Suppressor macrophage (primary cell): ENCODE results near the gene FGF14.
A peak's percentile ranks its signal among the peaks of the same experiment; 100 is the strongest.

Experiments used
- DNase-seq, 4 experiments: peaks; one replicate each; pipeline ENCODE4 v3.0.0-alpha.2; 2020 to 2022

Gene FGF14

DNA sequence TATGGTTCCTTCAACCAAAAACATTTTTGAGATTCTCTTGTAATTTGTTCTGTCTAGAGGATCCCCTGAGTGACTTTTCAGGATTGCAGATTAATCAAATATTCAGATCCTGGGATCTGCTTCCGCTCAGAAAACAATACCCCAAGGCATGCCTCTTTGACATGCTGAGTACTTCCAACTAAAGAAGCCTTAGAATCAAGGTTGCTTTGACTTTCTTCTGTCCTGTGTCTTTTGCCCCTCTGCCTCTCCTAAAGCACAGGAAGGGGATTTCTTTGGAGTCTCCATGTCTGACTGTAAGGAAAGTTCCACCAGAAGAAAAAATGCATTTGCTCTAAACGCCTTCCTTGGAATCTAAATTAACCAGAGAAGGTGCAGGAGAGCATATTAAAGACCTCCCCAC lies 431.5 kb downstream of the FGF14 start:
- no peak for DNase-seq

DNA sequence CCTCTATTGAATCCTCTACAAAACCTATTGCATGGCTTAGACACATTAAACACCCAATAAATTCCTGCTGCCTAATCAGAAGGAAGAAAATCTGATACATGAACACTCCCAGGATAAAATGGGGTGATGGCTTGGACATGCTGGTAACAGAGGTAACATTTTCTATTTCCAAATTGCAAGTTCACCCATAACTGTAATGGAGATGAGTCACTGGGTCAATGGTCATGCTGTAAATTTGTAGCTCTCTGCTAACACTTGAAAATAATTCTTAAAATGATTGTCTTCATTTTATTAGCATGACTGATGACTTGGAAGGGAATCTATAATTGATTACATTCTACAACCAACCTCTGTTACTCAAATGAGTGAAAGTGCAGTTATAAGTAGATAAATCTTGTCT lies 434.1 kb downstream of the FGF14 start:
- no peak for DNase-seq

DNA sequence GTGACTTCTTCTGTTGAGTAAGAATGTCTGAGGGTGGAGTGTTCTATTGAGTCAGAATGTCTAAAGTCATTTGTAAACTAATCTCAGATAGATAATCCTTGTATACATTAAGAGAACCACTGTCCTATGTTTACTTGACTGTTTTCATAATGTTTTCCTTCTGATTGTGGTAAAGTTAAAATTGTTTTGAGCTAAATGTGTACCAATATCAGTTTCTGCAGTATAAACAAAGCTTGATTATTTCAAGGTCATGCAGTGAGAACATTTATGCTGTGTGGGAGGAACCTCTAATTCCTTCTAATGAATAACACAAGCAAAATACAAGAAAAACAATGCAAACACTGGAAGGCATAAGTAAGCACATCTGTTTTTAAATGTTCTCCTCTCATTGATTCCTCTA lies 434.6 kb downstream of the FGF14 start:
- DNase-seq = no peak

DNA sequence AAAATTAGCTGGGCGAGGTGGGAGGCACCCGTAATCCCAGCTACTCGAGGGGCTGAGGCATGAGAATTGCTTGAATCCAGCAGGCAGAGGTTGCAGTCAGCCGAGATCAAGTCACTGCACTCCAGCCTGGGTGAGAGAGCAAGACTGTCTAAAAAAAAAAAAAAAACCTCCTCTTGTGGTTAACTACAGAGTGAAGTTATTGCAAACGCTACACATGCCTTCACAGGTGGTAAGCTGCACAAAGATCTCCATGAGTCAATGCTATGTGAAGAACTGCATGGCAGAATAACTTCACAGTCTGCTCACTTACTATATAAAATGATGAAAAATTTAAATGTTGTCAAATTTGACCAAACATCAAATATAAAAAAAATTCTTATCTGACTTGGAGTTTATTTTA lies 436.8 kb downstream of the FGF14 start:
- DNase-seq = no peak

DNA sequence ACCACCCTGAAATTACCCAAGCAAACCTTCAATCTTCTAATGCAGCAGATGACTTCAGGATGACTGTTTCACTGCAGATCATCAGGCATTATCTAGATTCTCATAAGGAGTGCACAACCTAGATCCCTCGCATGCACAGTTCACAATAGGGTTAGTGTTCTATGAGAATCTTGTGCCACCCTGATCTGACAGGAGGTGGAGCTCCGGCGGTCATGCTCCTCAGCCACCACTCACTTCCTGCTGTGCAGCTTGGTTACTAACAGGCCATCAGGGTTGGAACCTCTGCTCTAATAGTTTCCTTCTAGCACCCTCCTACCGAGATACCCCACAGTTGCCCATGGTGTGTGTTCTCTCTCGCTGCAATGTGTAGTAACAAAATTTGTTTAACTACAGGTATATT lies 442.8 kb downstream of the FGF14 start:
- no peak for DNase-seq

- no peak for DNase-seq
Measured at GRCh38 chr13:101955764-101956163, 446.1 kb downstream of the FGF14 start.

DNA sequence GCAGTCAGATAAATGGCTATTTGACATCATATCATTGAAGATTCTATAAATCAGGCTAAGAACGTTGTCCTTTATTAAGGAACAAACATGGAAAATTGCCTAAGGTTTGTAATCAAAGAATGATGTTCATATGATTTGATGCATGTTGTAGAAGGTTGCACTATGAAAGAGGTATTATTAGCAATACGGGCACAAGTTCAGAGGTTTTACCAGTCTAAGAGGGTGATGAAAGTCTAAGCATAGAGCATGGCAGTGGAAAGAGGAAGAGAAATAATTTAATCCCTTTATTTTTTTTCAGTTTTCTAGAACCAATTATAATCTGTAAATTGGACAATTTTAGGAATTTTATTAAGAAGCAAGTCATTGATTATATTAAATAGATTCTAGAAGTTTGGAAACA lies 450.7 kb downstream of the FGF14 start:
- DNase-seq = no peak

GRCh38 chr13:101949681-101950080 lies 452.2 kb downstream of the FGF14 start:
- DNase-seq = no peak

DNA sequence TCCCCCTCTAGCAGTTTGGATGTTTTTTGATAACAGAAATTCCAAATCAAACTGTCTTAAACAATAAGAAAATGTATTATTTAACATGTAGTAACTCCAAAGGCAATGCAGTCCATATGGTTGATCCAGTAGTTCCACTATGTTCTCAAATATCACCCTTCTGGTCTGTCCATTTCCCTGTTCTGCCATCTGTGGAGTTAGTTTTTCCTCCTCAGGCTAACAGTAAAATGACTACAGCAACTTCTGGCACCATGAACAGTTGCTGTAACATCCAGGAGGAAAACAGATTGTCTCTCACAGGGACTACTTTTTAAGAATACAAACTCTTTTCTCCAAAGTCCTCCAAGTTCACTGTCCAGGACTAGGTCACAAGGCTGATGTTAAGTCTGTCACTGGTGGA lies 455.4 kb downstream of the FGF14 start:
- DNase-seq = no peak

DNA sequence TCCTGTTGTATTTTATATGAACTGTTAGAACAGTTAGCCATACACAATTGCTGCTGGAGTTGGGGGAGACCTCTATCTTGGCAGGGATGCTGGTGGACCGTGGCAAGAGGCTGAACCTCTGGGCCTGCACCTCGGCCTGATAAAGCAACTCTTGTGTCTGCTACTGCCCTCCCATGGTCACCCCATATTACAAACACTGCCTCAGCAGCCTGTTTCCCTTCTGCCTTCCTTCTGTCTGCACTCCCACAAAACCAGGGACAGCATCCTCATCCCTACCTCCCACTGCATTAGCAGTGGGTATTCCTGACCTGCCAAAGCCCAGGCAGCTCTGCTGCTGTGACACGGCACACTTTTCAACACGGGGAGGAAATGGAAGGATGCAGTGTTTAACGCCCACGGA lies 456.4 kb downstream of the FGF14 start:
- DNase-seq = no peak

DNA sequence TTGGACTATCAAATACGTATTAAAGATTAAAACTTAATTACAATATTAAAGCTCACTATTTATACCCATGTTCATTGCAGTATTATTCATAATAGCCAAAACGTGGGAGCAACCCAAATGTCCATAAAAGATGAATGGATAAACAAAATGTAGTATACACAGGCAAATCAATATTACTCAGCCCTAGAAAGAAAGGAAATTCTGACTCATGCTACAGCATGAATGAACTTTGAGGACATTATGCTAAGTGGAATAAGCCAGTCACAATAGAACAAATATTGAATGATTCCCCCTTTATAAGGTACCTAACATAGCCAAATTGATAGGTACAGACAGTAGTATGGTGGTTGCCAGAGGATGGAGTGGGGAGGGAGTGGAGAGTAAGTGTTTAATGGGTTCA lies 457.3 kb downstream of the FGF14 start:
- DNase-seq = no peak

DNA sequence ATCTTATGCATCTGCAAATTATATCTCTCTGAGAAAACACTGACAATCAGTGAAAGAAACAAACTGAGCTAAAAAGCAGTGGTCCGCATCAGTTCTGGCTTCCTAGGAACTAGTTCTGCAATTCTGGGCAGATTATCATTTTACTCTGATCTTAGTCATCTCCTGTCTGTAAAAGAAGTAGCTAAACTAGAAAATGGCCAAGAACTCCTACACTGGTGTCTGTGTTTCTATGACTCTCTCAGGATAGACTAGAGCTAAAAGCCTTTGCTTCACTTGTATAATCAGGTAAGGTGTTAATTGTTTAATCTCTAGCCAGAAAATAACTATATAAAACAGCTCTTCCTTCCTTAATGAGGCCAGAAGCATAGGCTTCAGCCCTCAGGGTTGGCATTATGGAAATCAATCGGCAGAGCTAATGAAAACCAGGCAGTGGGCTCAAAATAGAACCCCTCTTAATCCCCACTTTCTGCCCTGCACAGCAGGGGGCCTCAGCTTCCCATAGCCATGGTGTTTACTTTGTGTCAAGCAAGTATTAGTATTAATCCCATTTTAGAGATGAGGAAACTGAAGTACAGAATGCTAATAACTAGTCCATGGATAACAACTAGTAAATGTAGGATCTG lies 459.2 kb downstream of the FGF14 start:
- no peak for DNase-seq

DNA sequence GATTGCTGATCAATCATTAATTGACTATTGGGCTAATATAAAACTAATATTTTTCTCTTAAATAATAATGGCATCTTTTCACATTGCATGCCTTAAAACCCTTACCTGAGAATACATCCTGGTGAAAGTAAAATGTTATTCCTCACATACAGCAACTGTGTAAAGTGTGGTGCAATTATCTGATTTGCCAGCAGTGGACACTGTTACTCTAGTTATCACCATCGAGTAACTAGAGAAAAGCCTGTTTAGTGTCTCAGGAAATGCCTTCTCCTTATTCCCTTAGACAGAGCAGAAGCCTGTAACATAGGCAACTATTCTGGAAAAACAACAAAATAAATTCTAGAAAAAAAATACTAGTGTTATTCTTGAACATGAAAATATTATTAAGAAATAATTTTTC lies 459.8 kb downstream of the FGF14 start:
- peak in 1 of 4 experiments; percentile 2 for DNase-seq

GRCh38 chr13:101941095-101941783 lies 460.6 kb downstream of the FGF14 start:
- DNase-seq = no peak

- DNase-seq = no peak
Measured at GRCh38 chr13:101939370-101939769, 462.5 kb downstream of the FGF14 start.

- DNase-seq = no peak
Measured at GRCh38 chr13:101935828-101936227, 466.0 kb downstream of the FGF14 start.

DNA sequence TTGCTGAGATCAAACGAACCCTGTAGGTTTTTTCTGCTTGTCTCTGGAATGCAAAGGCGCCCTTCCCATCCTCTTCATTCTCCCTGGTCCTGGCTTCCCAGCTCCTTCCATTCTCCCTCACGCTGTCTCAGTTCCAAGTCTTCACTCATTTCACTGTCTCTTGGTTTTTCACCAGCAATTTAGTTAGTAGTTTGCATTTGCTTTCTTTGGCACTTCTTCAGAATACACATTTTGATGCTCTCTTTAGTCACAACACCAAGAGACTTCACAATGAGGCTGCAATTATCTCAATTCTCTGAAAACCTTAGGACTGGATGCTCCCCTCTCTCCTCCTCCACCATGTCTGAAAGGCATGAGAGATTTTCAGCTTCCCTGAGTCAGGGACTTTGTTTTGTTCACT lies 470.7 kb downstream of the FGF14 start:
- no peak for DNase-seq

- DNase-seq = no peak
Measured at GRCh38 chr13:101930331-101930730, 471.5 kb downstream of the FGF14 start.

GRCh38 chr13:101925731-101926130 lies 476.1 kb downstream of the FGF14 start:
- DNase-seq = no peak

- no peak for DNase-seq
Measured at GRCh38 chr13:101919541-101920181, 482.2 kb downstream of the FGF14 start.

DNA sequence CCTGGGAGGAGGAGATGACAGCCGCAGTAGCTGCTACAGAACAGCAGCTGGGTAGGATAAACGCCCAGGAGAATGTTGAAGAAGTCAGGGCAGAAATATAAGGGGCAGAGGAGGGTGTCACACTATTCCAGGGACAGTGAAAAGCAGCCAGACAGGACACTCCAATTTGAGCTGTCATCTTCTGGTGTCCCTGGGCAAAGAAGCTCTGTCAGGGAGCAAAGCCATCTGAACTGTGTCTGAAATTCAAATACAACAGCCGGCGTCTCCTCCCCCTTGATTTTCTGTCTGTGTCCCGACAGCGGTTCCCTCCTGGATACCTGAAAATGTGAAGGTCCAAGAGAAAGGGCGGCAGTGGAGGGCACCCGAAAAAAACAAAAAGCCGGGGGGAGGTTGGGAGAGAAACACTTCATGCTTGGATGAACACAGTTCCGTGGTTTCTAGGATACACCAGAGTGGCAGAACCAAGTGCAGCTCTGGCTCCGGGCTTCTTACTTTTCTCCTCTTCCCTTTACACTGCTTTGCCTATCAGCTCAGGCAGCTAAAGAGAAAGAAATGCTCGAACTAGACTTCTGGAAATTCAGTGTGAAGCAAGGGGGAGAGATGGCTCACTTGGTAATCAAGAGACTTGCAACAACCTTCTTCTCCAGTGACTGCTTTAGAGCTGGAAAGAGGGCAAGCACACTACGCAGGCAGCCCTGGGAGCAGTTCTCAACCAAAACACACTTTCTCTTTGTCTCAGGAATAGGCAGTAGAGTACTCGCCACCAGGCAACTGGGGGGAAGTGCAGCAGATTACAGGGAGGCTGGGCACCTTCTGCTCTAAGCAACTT lies 483.8 kb downstream of the FGF14 start:
- DNase-seq = no peak

- no peak for DNase-seq
Measured at GRCh38 chr13:101917475-101917810, 484.4 kb downstream of the FGF14 start.

DNA sequence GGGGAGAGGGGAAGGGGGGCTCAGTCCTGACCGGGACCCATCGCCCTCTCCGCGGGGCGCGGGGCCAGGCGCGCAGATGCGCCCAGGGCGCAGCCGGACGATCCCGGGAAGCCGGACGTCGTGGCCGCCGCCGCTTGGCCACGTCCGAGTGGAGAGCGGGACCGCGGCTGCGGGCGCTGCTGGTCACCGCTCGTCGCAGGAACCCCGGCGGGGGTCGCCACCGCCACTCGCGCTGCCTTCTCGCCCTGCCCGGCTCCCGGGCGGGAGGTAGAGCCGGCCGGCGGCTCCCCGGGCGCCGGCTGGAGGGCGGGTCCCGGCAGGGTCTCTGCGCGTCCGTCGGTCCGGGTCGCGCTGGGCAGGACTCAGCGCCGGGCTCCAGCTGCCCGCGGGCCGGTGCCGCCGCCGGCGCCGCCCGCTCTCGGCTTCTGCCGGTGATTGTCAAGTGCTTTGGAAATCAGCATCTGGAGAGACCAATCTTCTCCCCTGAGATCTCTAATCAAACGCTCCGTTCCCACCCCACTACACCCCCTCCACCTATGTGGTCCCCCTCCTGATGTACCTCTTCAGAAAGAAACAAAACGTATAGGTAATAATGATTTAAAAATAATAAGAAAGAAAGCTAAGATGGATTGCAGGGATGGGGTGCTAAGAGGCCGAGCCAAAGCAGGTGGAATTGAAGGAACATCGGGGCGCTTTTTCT lies 484.9 kb downstream of the FGF14 start:
- DNase-seq = no peak
